IPS-20b (cell line): ENCODE data around the gene TCF4.
A peak's percentile ranks its signal among the peaks of the same experiment; 100 is the strongest.

Source experiments
- H3K27ac ChIP-seq: one replicate; pipeline ENCODE4 v1.5.1; 2013; ENCODE audit warnings: low read length
- H3K27me3 ChIP-seq: 2 replicates; pipeline ENCODE4 v1.6.1; 2013; ENCODE audit warnings: mild to moderate bottlenecking, low read length, inconsistent platforms; ENCODE audit not compliant: insufficient read depth
- H3K36me3 ChIP-seq: 2 replicates; pipeline ENCODE4 v1.6.1; 2013; ENCODE audit warnings: low read depth, mild to moderate bottlenecking, inconsistent platforms, low read length, moderate library complexity; ENCODE audit not compliant: insufficient read depth
- H3K4me1 ChIP-seq: 2 replicates; pipeline ENCODE4 v1.6.1; 2013; ENCODE audit warnings: mild to moderate bottlenecking, control low read depth, inconsistent platforms, low read length, moderate library complexity; ENCODE audit not compliant: insufficient read depth
- H3K4me3 ChIP-seq: 2 replicates; pipeline ENCODE4 v1.5.1; 2013; ENCODE audit warnings: mild to moderate bottlenecking, low read length, inconsistent platforms
- H3K9ac ChIP-seq: 2 replicates; pipeline ENCODE4 v1.6.1; 2013; ENCODE audit warnings: low read depth, mild to moderate bottlenecking, inconsistent platforms, low read length, moderate library complexity
- H3K9me3 ChIP-seq: 2 replicates; pipeline ENCODE4 v1.6.1; 2013; ENCODE audit warnings: mild to moderate bottlenecking, low read depth, low read length, inconsistent platforms; ENCODE audit not compliant: insufficient read depth

TCF4 gene

GRCh38 chr18:55585065-55585919 is 2.7 kb downstream of the TCF4 start:
- H3K27me3 ChIP-seq = no peaks in the 10 kb centered on the region
- peak overlapping the region; percentile 84 for H3K9ac ChIP-seq
- peak overlapping the region; percentile 82 for H3K4me3 ChIP-seq
- peaks cover 56% of the 10 kb centered on the region for H3K4me1 ChIP-seq
- peaks cover 50% of the 10 kb centered on the region for H3K36me3 ChIP-seq
- H3K9me3 ChIP-seq = no peaks in the 10 kb centered on the region
- peak overlapping the region; percentile 51 for H3K27ac ChIP-seq

GRCh38 chr18:55584201-55584600 is 3.8 kb downstream of the TCF4 start:
- Histone ChIP-seq H3K36me3 (peaks cover 58% of the 10 kb centered on the region), H3K4me1 (peaks cover 67% of the 10 kb centered on the region), H3K27ac (no peak overlapping the region), H3K27me3 (no peaks in the 10 kb centered on the region), H3K9ac (peak overlapping the region; percentile 84; the same call in 1 of the 2 replicates), H3K9me3 (no peaks in the 10 kb centered on the region), H3K4me3 (peak overlapping the region; percentile 82)

- Histone ChIP-seq H3K4me1 (peaks cover 82% of the 10 kb centered on the region), H3K27me3 (no peaks in the 10 kb centered on the region), H3K4me3 (peak overlapping the region; percentile 43), H3K36me3 (peaks cover 72% of the 10 kb centered on the region), H3K27ac (peak overlapping the region; percentile 67), H3K9ac (peak overlapping the region; percentile 12; the same call in 1 of the 2 replicates), H3K9me3 (no peaks in the 10 kb centered on the region)
Measured at GRCh38 chr18:55582325-55582724, 5.7 kb downstream of the TCF4 start.

- peaks cover 65% of the 10 kb centered on the region for H3K4me1 ChIP-seq
- H3K36me3 ChIP-seq = peaks cover 77% of the 10 kb centered on the region
- no peak overlapping the region for H3K9ac ChIP-seq
- no peak overlapping the region for H3K27ac ChIP-seq
- H3K4me3 ChIP-seq = 0 out of 2 replicates have a peak overlapping the region, but pooled peaks have one; percentile 11
- H3K27me3 ChIP-seq = no peaks in the 10 kb centered on the region
- no peaks in the 10 kb centered on the region for H3K9me3 ChIP-seq
Measured at GRCh38 chr18:55579501-55580270, 8.3 kb downstream of the TCF4 start.

GRCh38 chr18:55577812-55578539 is 10.0 kb downstream of the TCF4 start:
- no peaks in the 10 kb centered on the region for H3K9me3 ChIP-seq
- H3K9ac ChIP-seq = no peak overlapping the region
- H3K27ac ChIP-seq = no peak overlapping the region
- peaks cover 59% of the 10 kb centered on the region for H3K4me1 ChIP-seq
- H3K36me3 ChIP-seq = peaks cover 60% of the 10 kb centered on the region
- H3K27me3 ChIP-seq = no peaks in the 10 kb centered on the region
- 0 out of 2 replicates have a peak overlapping the region, but pooled peaks have one; percentile 11 for H3K4me3 ChIP-seq

GRCh38 chr18:55576001-55576400 is 12.0 kb downstream of the TCF4 start:
- no peaks in the 10 kb centered on the region for H3K9me3 ChIP-seq
- peaks cover 43% of the 10 kb centered on the region for H3K4me1 ChIP-seq
- no peak overlapping the region for H3K9ac ChIP-seq
- no peak overlapping the region for H3K27ac ChIP-seq
- H3K4me3 ChIP-seq = no peak overlapping the region
- no peaks in the 10 kb centered on the region for H3K27me3 ChIP-seq
- H3K36me3 ChIP-seq = peaks cover 59% of the 10 kb centered on the region

GRCh38 chr18:55575066-55575465 is 12.9 kb downstream of the TCF4 start:
- Histone ChIP-seq H3K9ac (no peak overlapping the region), H3K4me3 (no peak overlapping the region), H3K4me1 (peaks cover 34% of the 10 kb centered on the region), H3K27me3 (no peaks in the 10 kb centered on the region), H3K9me3 (no peaks in the 10 kb centered on the region), H3K27ac (no peak overlapping the region), H3K36me3 (peaks cover 50% of the 10 kb centered on the region)

GRCh38 chr18:55573386-55573785 is 14.6 kb downstream of the TCF4 start:
- H3K27ac ChIP-seq = no peak overlapping the region
- no peaks in the 10 kb centered on the region for H3K27me3 ChIP-seq
- H3K4me1 ChIP-seq = peaks cover 17% of the 10 kb centered on the region; the same call in 1 of the 2 replicates
- no peak overlapping the region for H3K9ac ChIP-seq
- no peak overlapping the region for H3K4me3 ChIP-seq
- peaks cover 45% of the 10 kb centered on the region for H3K36me3 ChIP-seq
- no peaks in the 10 kb centered on the region for H3K9me3 ChIP-seq

GRCh38 chr18:55570966-55571365 is 17.0 kb downstream of the TCF4 start:
- peaks cover 10% of the 10 kb centered on the region; the same call in 1 of the 2 replicates for H3K4me1 ChIP-seq
- no peak overlapping the region for H3K9ac ChIP-seq
- H3K27me3 ChIP-seq = no peaks in the 10 kb centered on the region
- no peaks in the 10 kb centered on the region for H3K9me3 ChIP-seq
- no peak overlapping the region for H3K27ac ChIP-seq
- H3K36me3 ChIP-seq = peaks cover 36% of the 10 kb centered on the region; the same call in 1 of the 2 replicates
- no peak overlapping the region for H3K4me3 ChIP-seq

- H3K36me3 ChIP-seq = peaks cover 37% of the 10 kb centered on the region
- H3K9ac ChIP-seq = no peak overlapping the region
- H3K27me3 ChIP-seq = no peaks in the 10 kb centered on the region
- H3K4me3 ChIP-seq = no peak overlapping the region
- H3K27ac ChIP-seq = no peak overlapping the region
- H3K9me3 ChIP-seq = no peaks in the 10 kb centered on the region
- H3K4me1 ChIP-seq = no peaks in the 10 kb centered on the region
Measured at GRCh38 chr18:55566456-55566935, 21.5 kb downstream of the TCF4 start.

- H3K4me1 ChIP-seq = no peaks in the 10 kb centered on the region
- peaks cover 24% of the 10 kb centered on the region for H3K36me3 ChIP-seq
- H3K27ac ChIP-seq = no peak overlapping the region
- H3K27me3 ChIP-seq = no peaks in the 10 kb centered on the region
- no peaks in the 10 kb centered on the region for H3K9me3 ChIP-seq
- no peak overlapping the region for H3K9ac ChIP-seq
- H3K4me3 ChIP-seq = no peak overlapping the region
Measured at GRCh38 chr18:55559739-55560138, 28.3 kb downstream of the TCF4 start.
